Measurements from ENCODE around the gene MARK4. TPM values are rescaled to one million over a fixed set of nuclear protein-coding genes. Genes with fewer than 3 reads are reported as not detected.
A peak's percentile ranks its signal among the peaks of the same experiment; 100 is the strongest.

Gene MARK4
- 49.4 and 85.8 TPM in 2 replicates for total RNA-seq (2021)
- percentile 59 among the genes with signal in this experiment for Bru-seq, nascent RNA
- BruChase-seq, experiment 1, labeled RNA remaining after a 2-hour chase = percentile 70 among the genes with signal in this experiment
- BruChase-seq, experiment 2, labeled RNA remaining after a 6-hour chase = percentile 75 among the genes with signal in this experiment
- long read RNA-seq, partial matches to known transcripts = 3 of 17 reads
- long read RNA-seq, other reads (novel, unspliced or antisense) = 14 of 17 reads

- no peaks in the 10 kb centered on the region for H3K9me2 ChIP-seq (ENCODE audit: insufficient read depth)
- intact Hi-C loops (cut with micrococcal nuclease; ENCODE audit: unreplicated experiment) = no loop called here
- H2AFZ ChIP-seq = peak within 1 kb of the TSS; percentile 98
- TF ChIP-seq EZH2 (IDR thresholded peaks at IDR 0.05; ENCODE audit: low read depth) = no peak
- TF ChIP-seq CTCF (conservative IDR thresholded peaks at IDR 0.05) = no peak
- peak in 1 of 2 experiments; percentile 40 for DNase-seq
- H4K20me1 ChIP-seq (ENCODE audit: insufficient read depth) = peaks cover 15% of the 10 kb centered on the region; the same call in 1 of the 2 replicates
- peaks cover 16% of the 10 kb centered on the region for H3K4me1 ChIP-seq (replicated peaks; ENCODE audit: insufficient read depth)
- H3K27ac ChIP-seq = no peak within 1 kb of the TSS
- BruUV-seq (replicated peaks) = no TSS peak
- no peaks in the 10 kb centered on the region for H3K9me3 ChIP-seq (ENCODE audit: insufficient read depth, low read depth)
- ChIA-PET POLR2A (ENCODE audit: unreplicated experiment) (interaction anchor here (0.6 kb wide), 1 partner anchor 110 kb away, joined by 24 read pairs; no protein-coding TSS in a partner anchor), CTCF (interaction anchor here (0.7 to 1.2 kb wide), 2 partner anchors 228 to 481 kb away, joined by 4 to 8 read pairs; no protein-coding TSS in a partner anchor)
- peaks cover 14% of the 10 kb centered on the region; the same call in 1 of the 2 replicates for H3F3A ChIP-seq (ENCODE audit: insufficient read depth, low read depth)
- no peaks in the 10 kb centered on the region for H3K36me3 ChIP-seq (ENCODE audit: low read depth)
- peak within 1 kb of the TSS; percentile 99 for H3K4me2 ChIP-seq
- H3K27me3 ChIP-seq (ENCODE audit: insufficient read depth, low read depth) = no peaks in the 10 kb centered on the region
- peak within 1 kb of the TSS; percentile 80 for H3K4me3 ChIP-seq
- H3K79me2 ChIP-seq (ENCODE audit: low read depth) = peaks cover 17% of the 10 kb centered on the region
These were observed at the start of gene MARK4 for GRCh38 chr19:45250832-45251451. Gene MARK4 (plus strand): TSS chr19:45251271. CDS start chr19:45251589, 318 bp downstream.

GRCh38 chr19:45202637-45203036 lies 48.4 kb upstream of the MARK4 start:
- TF ChIP-seq EZH2 (IDR thresholded peaks at IDR 0.05; ENCODE audit: low read depth) = no peak
- ChIA-PET POLR2A (ENCODE audit: unreplicated experiment) (no interaction called here), CTCF (interaction anchor here (0.6 kb wide), 1 partner anchor 10 kb away, joined by 7 read pairs; no protein-coding TSS in a partner anchor)
- H3K9me3 ChIP-seq (ENCODE audit: insufficient read depth, low read depth) = no peaks in the 10 kb centered on the region
- H3K79me2 ChIP-seq (ENCODE audit: low read depth) = no peaks in the 10 kb centered on the region
- DNase-seq = no peak
- no peaks in the 10 kb centered on the region for H3K4me1 ChIP-seq (replicated peaks; ENCODE audit: insufficient read depth)
- H3K36me3 ChIP-seq (ENCODE audit: low read depth) = no peaks in the 10 kb centered on the region
- H4K20me1 ChIP-seq (ENCODE audit: insufficient read depth) = no peaks in the 10 kb centered on the region
- no peak overlapping the region for H3K4me3 ChIP-seq
- intact Hi-C loops (cut with micrococcal nuclease; ENCODE audit: unreplicated experiment) = no loop called here
- no peak overlapping the region for H3K4me2 ChIP-seq
- no peaks in the 10 kb centered on the region for H3K27me3 ChIP-seq (ENCODE audit: insufficient read depth, low read depth)
- no peak overlapping the region for H3K27ac ChIP-seq
- H2AFZ ChIP-seq = no peak overlapping the region
- no peaks in the 10 kb centered on the region for H3K9me2 ChIP-seq (ENCODE audit: insufficient read depth)
- BruUV-seq (replicated peaks) = no TSS peak
- no peaks in the 10 kb centered on the region for H3F3A ChIP-seq (ENCODE audit: insufficient read depth, low read depth)

- Histone ChIP-seq H3K27ac (no peak overlapping the region), H2AFZ (no peak overlapping the region), H3K79me2 (ENCODE audit: low read depth) (no peaks in the 10 kb centered on the region), H3K9me3 (ENCODE audit: insufficient read depth, low read depth) (no peaks in the 10 kb centered on the region), H3K4me1 (replicated peaks; ENCODE audit: insufficient read depth) (0 out of 2 replicates have a peak, but pooled peaks cover 9% of the 10 kb centered on the region), H3K4me3 (no peak overlapping the region), H4K20me1 (ENCODE audit: insufficient read depth) (no peaks in the 10 kb centered on the region), H3K27me3 (ENCODE audit: insufficient read depth, low read depth) (no peaks in the 10 kb centered on the region), H3K36me3 (ENCODE audit: low read depth) (no peaks in the 10 kb centered on the region), H3F3A (ENCODE audit: insufficient read depth, low read depth) (peaks cover 9% of the 10 kb centered on the region; the same call in 1 of the 2 replicates), H3K4me2 (no peak overlapping the region), H3K9me2 (ENCODE audit: insufficient read depth) (no peaks in the 10 kb centered on the region)
- POLR2A ChIA-PET (ENCODE audit: unreplicated experiment) = no interaction called here
- intact Hi-C loops (cut with micrococcal nuclease; ENCODE audit: unreplicated experiment) = no loop called here
- CTCF ChIA-PET = no interaction called here
- BruUV-seq (replicated peaks) = no TSS peak
- no peak for TF ChIP-seq CTCF (conservative IDR thresholded peaks at IDR 0.05)
- no peak for TF ChIP-seq EZH2 (IDR thresholded peaks at IDR 0.05; ENCODE audit: low read depth)
- no peak for DNase-seq
These were observed 45.3 kb upstream of the MARK4 start for GRCh38 chr19:45205810-45206209.
